HG03354 (cell line): ENCODE data around the gene INPP4B.

Experiments used
- ATAC-seq: cut with Tn5 transposase; IDR thresholded peaks from one replicate; pipeline ENCODE4 v1.9.1; 2021; ENCODE audit warnings: mild to moderate bottlenecking; ENCODE audit not compliant: unreplicated experiment, poor library complexity, severe bottlenecking

INPP4B gene

GRCh38 chr4:142030010-142030409, 816.1 kb downstream of the INPP4B start:
- no peak for ATAC-seq

GRCh38 chr4:142021761-142022160, 824.3 kb downstream of the INPP4B start:
- ATAC-seq, result no peak

GRCh38 chr4:142021181-142021580, 824.9 kb downstream of the INPP4B start:
- no peak for ATAC-seq

GRCh38 chr4:142016031-142016430, 830.1 kb downstream of the INPP4B start:
- ATAC-seq, result no peak

- ATAC-seq, result no peak
Observed at GRCh38 chr4:142009751-142010150, 836.4 kb downstream of the INPP4B start.

- ATAC-seq, result no peak
Observed at GRCh38 chr4:142005519-142005918, 840.6 kb downstream of the INPP4B start.

- no peak for ATAC-seq
Observed at GRCh38 chr4:141999446-142000143, 846.5 kb downstream of the INPP4B start.

- no peak for ATAC-seq
Observed at GRCh38 chr4:141995056-141995455, 851.0 kb downstream of the INPP4B start.

GRCh38 chr4:141977433-141977832, 868.7 kb downstream of the INPP4B start:
- ATAC-seq, result no peak
